H1 (cell line): ENCODE data around the gene B4GALT5. TPM values are rescaled to one million over a fixed set of nuclear protein-coding genes. Genes with fewer than 3 reads are reported as not detected.

Experiments
- BCL11A ChIP-seq, 2 experiments: IDR thresholded peaks; one replicate each; pipeline ENCODE4 v1.6.1; 2011; ENCODE audit warnings: low read depth in 2 of 2, low read length in 2 of 2, mild to moderate bottlenecking in 2 of 2
- CHD7 ChIP-seq: fragments of 300-600 bp; sonication (generic); IDR thresholded peaks from 2 replicates; pipeline ENCODE4 v1.7.1; 2012; ENCODE audit warnings: low read length, moderate library complexity, mild to moderate bottlenecking, inconsistent platforms; ENCODE audit not compliant: insufficient replicate concordance
- RBBP5 ChIP-seq: IDR thresholded peaks from 2 replicates; pipeline ENCODE4 v1.7.1; 2012; ENCODE audit warnings: low read depth, mild to moderate bottlenecking, inconsistent platforms, low read length, moderate library complexity, borderline replicate concordance
- RNF2 ChIP-seq: fragments of 200-900, 300-1000 bp; sonication (generic); IDR thresholded peaks from 2 replicates; pipeline ENCODE4 v1.7.1; 2016; ENCODE audit warnings: borderline replicate concordance, low read depth, mild to moderate bottlenecking, antibody characterized with exemption, low read length; ENCODE audit not compliant: poor library complexity, severe bottlenecking; ENCODE audit errors: missing control alignments
- SP1 ChIP-seq: IDR thresholded peaks from 2 replicates; pipeline ENCODE4 v1.6.1; 2011; ENCODE audit warnings: low read depth, low read length
- SRF ChIP-seq: IDR thresholded peaks from 2 replicates; pipeline ENCODE4 v1.6.1; 2011; ENCODE audit warnings: mild to moderate bottlenecking, low read depth, low read length, moderate library complexity
- polyA plus RNA-seq, 7 experiments: library from polyadenylated mRNA; depleted of rRNA in 3 of 7; stranded (reverse) in 5 of 7; unstranded in 2 of 7; fragments of >200 nt in 5 of 7; fragments of 200-250 nt in 2 of 7; gene quantifications; 1 replicate in 5 of 7; 2 replicates in 1 of 7; 4 replicates in 1 of 7; pipeline versions ENCODE4 v1.2.1 to v1.2.3, GENCODE V29; 2011 to 2013; ENCODE audit warnings: missing spikeins in 2 of 7, mixed read lengths in 2 of 7
- total RNA-seq: library from RNA; stranded (reverse); fragmentation: NEBNext Ultra II Directional; extraction: Animal tissue kit (Norgen Biotek cat#: 25700); gene quantifications from 2 replicates; pipeline ENCODE4 v1.2.1, GENCODE V29; 2021

B4GALT5 gene
- total and polyA plus RNA-seq, 2 of the 8 experiments (the other 6 are each of a cell fraction or from before 2014, with no cell fraction given): 46.5 to 75.4 TPM

DNA sequence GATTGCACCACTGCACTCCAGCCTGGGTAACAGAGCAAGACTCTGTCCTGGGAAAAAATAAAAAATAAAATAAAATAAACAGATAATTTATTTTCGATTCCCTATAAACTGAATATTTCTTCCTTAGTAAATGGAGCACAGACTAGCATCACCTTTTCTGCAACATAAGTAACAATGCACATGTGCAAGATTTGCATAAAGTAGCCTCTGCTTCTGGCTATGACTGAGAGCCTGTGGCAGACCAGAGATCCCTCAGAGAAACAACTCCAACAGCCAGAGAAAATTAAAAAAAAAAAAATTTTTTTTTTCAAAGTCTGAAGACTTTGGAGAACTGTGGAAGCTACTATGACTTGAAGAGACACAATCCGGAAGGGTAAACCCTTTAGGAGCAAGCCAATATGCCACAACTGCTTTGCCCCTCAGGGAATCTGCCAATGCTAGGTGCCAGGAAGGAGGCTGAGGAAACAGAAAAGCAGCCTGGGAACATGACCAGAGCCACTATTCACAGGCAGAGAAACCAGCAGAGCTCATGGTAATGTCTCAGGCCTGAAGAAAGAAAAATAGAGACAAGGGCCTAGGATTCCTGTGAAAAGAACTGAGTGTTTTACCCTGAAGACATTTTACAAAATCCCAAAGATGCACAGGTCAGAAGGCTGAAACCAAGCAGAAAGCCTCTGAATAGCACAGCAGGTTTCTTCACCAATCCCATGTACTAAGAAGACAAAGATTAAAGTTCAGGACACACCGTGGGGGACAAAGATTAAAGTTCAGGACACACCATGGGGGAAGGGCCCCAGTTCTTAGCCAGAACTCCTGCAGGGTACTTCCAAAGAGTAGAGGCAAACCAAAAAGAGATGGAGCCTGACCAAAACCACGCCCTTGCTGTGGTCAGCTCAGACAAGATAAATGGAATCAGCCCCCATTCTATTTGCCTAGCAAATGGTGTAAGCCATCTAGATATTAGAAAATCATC is 25.8 kb downstream of the B4GALT5 start (continued):
- TF ChIP-seq CHD7: no peak
- TF ChIP-seq SP1: no peak
- no peak for TF ChIP-seq RBBP5
- no peak for TF ChIP-seq BCL11A (IDR thresholded peaks at IDR 0.05; ENCODE audit: low read depth in 2 of 2, low read length in 2 of 2)
- TF ChIP-seq RNF2: no peak
- no peak for TF ChIP-seq SRF
